Medulla oblongata (tissue), 1 donor: ENCODE measurements around the gene MMP17.

Source experiments
- DNase-seq: peaks from one replicate; pipeline ENCODE4 v3.0.0-alpha.2; 2015; ENCODE audit errors: extremely low spot score

MMP17 gene

DNA sequence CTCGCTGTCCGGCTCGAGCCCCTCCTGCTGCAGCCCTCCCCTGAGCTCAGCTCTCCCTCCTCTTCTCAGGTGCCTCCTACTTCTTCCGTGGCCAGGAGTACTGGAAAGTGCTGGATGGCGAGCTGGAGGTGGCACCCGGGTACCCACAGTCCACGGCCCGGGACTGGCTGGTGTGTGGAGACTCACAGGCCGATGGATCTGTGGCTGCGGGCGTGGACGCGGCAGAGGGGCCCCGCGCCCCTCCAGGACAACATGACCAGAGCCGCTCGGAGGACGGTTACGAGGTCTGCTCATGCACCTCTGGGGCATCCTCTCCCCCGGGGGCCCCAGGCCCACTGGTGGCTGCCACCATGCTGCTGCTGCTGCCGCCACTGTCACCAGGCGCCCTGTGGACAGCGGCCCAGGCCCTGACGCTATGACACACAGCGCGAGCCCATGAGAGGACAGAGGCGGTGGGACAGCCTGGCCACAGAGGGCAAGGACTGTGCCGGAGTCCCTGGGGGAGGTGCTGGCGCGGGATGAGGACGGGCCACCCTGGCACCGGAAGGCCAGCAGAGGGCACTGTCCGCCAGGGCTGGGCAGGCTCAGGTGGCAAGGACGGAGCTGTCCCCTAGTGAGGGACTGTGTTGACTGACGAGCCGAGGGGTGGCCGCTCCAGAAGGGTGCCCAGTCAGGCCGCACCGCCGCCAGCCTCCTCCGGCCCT is 22.8 kb downstream of the MMP17 start:
- DNase-seq: no peak

DNA sequence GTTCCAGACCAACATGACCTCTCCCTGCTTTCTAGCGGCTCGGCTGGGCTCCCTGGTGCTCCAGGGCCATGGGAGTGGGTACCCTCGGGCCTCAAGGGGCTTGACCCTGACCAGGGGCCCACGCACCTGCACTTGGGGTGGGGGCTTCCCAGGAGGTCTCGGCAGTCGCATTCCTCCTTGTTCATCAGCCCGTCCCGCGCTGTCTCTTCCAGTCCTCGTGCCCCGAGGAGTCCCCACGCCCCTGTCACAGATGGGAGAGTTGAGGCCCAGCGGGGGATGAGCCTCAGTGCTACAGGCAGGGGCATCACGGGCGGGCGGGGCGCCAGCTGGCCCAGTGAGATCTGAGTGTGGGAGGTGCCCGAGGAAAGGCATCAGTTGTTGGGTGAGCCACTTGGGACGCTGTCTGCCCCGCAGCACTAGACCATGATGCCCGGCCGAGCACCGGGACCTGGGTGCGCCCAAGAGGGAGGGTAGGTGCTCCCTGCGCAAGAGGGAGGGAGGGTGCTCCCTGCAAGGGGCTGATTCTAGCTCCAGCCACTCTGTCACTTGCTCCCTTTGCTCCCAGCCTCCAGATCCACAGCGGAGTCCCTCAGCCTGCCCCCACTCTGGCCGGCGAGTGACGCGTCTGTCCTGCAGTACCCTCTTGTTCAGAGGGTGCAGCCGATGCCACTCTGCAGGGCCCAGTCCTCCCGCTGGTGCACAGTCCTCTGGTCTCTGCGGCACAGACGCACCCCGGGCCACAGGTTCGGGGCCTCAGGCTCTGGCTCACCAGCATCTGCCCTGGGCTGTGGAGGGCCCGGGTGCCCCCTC is 23.8 kb downstream of the MMP17 start:
- no peak for DNase-seq

- DNase-seq: no peak
Observed at GRCh38 chr12:131852551-131853299, 24.5 kb downstream of the MMP17 start.

GRCh38 chr12:131853832-131854797 is 25.9 kb downstream of the MMP17 start:
- DNase-seq: no peak

DNA sequence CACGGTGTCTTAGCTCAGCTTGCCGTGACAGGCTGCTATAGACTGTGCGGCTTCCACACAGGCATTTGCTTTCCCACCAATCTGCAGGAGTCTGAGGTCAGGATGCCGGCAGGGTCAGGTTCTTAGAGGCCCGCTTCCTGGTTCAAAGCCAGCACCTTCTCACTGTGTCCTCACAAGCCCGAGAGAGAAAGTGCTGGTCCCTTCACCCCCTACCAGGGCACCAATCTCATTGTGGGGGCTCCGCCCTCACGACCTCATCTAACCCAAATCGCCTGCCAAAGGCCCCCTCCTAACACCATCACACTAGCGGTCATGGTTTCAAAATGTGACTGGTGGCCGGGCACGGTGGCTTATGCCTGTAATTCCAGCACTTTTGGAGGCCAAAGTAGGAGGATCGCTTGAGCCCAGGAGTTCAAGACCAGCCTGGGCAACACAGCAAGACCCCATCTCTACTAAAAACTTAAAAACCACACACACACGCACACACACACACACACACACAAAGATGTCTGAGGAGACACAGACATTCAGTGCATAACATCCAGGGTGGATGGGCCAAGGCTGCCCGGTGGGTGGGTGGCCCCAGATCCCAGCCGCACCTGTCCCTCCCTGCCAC is 26.8 kb downstream of the MMP17 start:
- DNase-seq: no peak

- DNase-seq: no peak
Observed at GRCh38 chr12:131855521-131856142, 27.4 kb downstream of the MMP17 start.

DNA sequence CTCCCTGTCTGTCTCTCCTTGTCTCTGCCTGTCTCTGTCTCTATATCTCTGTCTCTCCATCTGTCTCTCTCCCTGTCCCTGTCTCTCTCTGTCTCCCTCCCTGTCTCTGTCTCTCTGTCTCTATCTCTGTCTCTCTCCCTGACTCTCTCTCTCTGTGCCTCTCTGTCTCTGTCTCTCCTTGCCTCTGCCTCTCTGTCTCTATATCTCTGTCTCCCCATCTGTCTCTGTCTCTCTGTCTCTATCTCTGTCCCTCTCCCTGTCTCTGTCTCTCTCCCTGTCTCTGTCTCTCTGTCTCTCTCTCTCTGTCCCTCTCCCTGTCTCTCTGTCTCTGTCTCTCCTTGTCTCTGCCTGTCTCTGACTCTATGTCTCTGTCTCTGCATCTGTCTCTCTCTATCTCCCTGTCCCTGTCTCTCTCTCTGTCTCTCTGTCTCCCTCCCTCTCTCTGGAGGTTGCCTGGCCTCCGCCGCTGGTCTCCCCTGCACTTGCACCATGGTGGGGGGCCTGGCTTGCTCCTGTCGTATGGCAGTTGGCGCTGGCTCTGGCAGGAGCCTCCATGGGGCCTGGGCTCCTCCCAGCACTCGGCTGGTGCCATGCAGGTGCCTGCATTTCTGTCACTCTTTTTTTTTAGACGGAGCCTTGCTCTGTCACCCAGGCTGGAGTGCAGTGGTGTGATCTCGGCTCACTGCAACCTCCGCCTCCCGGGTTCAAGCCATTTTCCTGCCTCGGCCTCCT is 28.3 kb downstream of the MMP17 start:
- no peak for DNase-seq

GRCh38 chr12:131857908-131858850 is 30.0 kb downstream of the MMP17 start:
- no peak for DNase-seq

DNA sequence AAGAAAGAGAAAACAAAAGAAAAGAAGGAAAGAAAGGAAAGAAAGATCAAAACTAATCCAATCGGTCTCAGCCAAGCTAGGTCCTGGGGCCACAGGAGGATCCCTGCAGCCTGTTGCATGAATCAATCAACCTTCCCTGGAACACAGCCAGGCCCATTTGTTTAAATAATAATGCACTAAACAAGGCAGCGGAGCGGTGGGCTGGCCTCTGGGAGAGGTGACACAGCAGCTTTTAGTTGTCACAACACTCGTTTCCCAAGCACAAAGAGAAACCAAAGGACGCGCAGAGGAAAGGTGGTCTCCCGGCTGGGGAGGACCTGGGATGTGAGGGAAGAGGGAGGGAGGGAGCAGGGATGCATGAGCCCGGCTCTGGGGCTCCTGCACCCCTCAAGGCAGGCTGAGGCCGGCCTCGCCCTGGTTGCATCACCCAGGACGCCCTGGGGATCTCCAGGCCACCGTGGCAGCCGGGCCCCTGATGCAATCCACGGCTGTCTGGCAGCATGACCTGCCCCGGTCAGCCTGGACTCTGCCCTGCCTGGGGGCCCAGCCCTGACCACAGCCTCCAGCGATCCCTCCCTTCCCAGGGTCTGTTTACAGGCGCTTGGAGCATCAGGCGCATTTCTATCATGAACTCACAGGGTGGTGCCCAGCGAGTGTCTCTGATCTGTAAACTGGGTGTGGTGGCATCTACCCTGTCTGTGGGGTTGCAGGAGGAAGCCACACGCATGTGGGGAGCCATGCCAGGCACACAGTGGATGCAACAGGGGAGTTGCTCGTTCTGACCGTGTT is 32.5 kb downstream of the MMP17 start:
- DNase-seq: no peak

DNA sequence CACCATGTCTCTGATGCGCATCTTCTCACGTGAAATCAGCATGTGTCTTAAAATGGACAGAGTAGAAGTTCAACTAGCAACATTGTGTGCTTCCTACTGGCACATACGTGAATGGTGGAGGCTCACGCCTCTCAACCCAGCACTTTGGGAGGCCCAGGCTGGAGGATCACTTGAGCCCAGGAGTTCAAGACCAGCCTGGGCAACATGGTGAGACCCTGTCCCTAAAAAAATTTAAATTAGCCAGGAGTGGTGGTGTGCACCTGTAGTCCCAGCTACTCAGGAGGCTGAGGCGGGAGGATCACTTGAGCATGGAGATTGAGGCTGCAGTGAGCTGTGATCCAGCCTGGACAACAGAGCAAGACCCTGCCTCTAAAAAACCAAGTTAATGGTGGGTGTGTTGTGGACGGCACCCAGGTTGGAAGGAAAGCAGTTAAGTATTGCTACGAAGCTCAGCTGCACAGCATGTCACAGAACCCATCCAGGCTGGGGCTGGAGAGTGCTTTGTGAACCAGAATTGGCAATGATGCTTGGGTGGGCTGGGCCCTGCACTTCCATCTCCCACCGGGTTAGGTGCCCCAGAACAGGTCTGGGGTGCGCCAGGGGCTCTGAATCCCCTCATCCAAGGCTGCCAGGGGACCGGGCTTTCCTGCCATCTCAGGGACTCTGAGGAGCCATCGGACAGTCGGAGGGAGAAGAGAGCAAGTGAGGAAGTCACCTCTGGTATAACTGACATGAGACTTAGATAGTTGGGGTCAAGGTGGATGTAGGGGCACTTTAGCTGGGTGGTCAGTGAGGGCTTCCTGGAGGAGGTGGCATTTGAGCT is 33.3 kb downstream of the MMP17 start:
- no peak for DNase-seq

GRCh38 chr12:131862084-131862441 is 33.9 kb downstream of the MMP17 start:
- DNase-seq: no peak

DNA sequence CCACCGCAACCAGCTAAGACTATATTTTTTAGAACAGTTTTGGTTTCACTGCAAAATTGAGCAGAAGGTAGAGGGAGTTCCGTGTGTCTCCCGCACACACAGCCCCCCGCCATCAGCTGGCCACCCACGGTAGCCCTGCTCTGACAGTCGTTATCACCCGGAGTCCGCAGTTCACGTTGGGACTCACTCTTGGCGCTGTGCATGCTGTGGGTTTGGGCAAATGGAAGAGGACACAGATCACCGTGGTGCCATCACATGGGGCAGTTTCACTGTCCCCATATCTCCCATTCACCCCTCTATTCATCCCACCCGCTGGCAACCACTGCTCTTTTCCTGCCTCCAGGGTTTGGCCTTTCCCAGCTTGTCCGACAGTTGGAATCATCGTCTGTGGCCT is 34.4 kb downstream of the MMP17 start:
- no peak for DNase-seq

- no peak for DNase-seq
Observed at GRCh38 chr12:131862994-131863710, 35.0 kb downstream of the MMP17 start.

DNA sequence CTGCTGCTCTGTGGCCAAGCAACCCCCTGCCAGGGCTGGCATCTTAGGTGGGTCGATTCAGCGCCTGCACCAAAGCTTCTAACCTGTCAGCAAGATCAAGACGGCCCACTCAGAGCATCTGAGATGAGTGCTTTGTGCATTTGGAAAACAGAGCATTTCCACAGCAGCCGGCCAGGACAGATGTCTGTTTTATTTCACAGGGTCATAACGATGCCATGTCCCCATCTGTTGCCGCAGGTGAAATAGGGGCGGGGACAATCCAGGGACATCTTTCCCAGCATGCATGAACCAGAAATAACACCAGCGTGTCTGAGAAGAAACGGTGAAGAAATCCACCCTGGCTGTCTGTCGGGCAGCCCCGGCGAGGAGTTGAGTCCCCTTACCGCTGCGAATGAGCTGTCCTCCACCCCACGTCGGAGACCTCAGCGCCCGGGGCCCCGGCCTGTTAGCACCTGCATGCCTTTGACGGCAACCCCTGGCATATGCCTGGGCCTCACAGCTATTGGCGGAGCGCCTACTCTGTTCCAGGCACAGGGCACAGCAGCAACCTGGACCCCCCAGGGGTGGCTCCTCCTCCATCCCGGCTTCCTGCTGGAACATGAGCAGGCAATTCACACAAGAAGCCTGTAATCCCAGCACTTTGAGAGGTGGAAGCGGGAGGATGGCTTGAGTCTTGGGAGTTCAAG is 35.7 kb downstream of the MMP17 start:
- DNase-seq: no peak

DNA sequence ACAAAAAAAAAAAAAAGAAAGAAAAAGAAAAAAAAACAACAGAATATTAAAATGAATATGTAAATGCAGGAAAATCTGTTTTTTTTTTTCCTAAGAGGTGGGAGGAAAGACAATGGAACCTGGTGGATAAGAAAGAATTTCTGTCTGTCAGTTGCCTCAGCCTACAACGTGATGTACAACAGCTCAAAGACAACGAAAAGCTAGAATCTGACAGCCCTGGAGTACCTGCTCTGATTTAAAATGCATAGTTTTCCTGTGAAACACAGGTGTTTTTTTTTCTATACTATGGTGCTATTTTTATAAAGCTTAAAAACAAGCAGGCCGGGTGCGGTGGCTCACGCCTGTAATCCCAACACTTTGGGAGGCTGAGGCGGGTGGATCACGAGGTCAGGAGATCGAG is 36.3 kb downstream of the MMP17 start:
- DNase-seq: no peak
